ENCODE results near the gene NEXN.

The NEXN gene

DNA sequence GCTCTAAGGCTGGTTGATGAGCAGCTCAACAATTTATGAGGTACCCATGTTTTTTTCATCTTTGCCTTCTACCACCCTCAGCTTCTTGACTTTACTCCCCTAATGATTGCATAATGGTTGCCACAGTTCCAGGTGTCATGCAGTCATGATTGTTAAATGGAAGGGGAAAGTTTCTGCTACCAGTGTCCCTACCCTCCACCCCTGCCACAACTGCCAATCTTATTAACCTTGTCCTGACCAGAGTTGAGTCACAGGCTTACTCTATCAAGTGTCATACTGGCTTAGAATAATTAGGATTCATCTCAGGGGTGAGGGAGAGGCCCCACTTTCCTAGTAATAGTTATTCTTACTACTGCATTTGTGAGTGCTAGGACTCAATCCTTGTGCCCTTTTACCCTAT, 98.4 kb downstream of the NEXN start:
- Histone ChIP-seq H3K9ac (ENCODE audit: low read length) (no peak overlapping the region), H3K4me1 (ENCODE audit: insufficient read depth, low read length) (peaks cover 9% of the 10 kb centered on the region), H3K27me3 (ENCODE audit: control insufficient read depth in 1 of 2, insufficient read depth in 2 of 2, low read length in 2 of 2) (no peaks in the 10 kb centered on the region), H3K27ac (ENCODE audit: low read depth, low read length) (no peak overlapping the region), H3K9me3 (ENCODE audit: low read length) (no peaks in the 10 kb centered on the region), H3K36me3 (ENCODE audit: insufficient read depth, low read length) (no peaks in the 10 kb centered on the region), H3K4me3 (ENCODE audit: low read depth in 1 of 2, low read length in 2 of 2) (no peak overlapping the region)

DNA sequence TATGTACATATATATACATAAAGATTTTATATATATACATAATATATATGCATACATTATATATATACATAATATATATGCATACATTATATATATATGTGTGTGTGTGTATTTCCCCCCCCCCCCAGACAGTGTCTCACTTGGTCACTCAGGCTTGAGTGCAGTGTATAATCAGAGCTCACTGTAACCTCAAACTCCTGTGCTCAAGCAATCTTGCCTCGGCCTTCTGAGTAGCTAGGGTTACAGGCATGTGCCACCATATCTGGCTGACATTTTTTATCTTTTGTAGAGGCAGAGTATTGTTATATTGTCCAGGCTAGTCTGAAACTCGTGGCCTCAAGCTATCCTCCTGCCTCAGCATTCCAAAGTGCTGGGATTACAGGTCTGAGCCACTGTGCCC, 99.5 kb downstream of the NEXN start:
- no peak overlapping the region for H3K4me3 ChIP-seq (ENCODE audit: low read depth in 1 of 2, low read length in 2 of 2)
- no peaks in the 10 kb centered on the region for H3K36me3 ChIP-seq (ENCODE audit: insufficient read depth, low read length)
- no peaks in the 10 kb centered on the region for H3K9me3 ChIP-seq (ENCODE audit: low read length)
- H3K9ac ChIP-seq (ENCODE audit: low read length) = no peak overlapping the region
- H3K27me3 ChIP-seq (ENCODE audit: control insufficient read depth in 1 of 2, insufficient read depth in 2 of 2, low read length in 2 of 2) = no peaks in the 10 kb centered on the region
- H3K27ac ChIP-seq (ENCODE audit: low read depth, low read length) = no peak overlapping the region
- peaks cover 9% of the 10 kb centered on the region for H3K4me1 ChIP-seq (ENCODE audit: insufficient read depth, low read length)

DNA sequence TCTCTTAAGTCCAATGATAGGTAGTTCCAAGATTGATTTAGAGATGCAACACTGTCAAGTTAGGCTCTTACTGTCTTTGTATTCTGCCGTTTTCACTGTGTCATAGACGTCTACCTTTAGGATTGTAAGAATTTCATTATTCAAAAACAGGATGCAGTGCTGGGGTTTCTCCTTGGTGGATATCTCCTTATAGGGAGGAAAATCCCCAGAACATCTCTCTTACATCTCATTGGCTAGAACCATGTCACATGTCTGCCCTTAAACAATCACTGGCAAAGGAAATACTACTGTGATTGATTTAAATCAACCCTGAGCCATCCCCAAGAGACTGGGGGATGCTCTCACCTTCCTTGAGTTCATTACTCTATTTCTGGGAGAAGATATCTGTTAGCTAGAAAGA, 101.3 kb downstream of the NEXN start:
- no peak overlapping the region for H3K27ac ChIP-seq (ENCODE audit: low read depth, low read length)
- H3K9ac ChIP-seq (ENCODE audit: low read length) = no peak overlapping the region
- no peaks in the 10 kb centered on the region for H3K9me3 ChIP-seq (ENCODE audit: low read length)
- H3K4me1 ChIP-seq (ENCODE audit: insufficient read depth, low read length) = peaks cover 9% of the 10 kb centered on the region
- no peaks in the 10 kb centered on the region for H3K27me3 ChIP-seq (ENCODE audit: control insufficient read depth in 1 of 2, insufficient read depth in 2 of 2, low read length in 2 of 2)
- H3K36me3 ChIP-seq (ENCODE audit: insufficient read depth, low read length) = no peaks in the 10 kb centered on the region
- H3K4me3 ChIP-seq (ENCODE audit: low read depth in 1 of 2, low read length in 2 of 2) = no peak overlapping the region

DNA sequence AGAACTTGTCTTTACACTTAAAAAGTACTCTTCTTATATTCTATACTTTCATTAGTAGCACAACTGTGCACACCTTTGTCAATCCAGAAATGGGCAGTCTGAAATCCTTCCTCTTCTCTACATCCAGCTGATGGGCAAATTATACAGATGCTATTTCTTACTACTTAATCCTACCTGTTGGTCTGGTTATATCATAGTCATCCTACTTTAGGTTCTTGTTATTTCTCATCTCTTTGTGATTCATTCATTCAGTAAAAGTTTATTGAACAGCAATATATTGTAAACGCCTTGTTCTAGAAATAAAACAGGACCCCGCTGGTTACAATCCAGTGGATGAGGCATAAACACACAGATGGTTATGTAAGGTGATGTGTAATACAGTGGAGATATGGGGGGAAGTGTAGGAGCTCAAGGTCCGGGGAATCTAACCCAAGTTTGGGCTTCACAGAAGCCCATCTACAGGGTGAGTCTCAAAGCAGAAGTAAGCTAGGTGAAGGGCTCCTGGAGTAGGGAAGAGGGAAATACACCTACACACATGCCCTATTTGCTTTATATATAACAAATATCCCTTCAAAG, 102.3 kb downstream of the NEXN start:
- Histone ChIP-seq H3K4me1 (ENCODE audit: insufficient read depth, low read length) (peaks cover 8% of the 10 kb centered on the region), H3K36me3 (ENCODE audit: insufficient read depth, low read length) (no peaks in the 10 kb centered on the region), H3K27me3 (ENCODE audit: control insufficient read depth in 1 of 2, insufficient read depth in 2 of 2, low read length in 2 of 2) (no peaks in the 10 kb centered on the region), H3K9me3 (ENCODE audit: low read length) (no peaks in the 10 kb centered on the region), H3K27ac (ENCODE audit: low read depth, low read length) (no peak overlapping the region), H3K9ac (ENCODE audit: low read length) (no peak overlapping the region), H3K4me3 (ENCODE audit: low read depth in 1 of 2, low read length in 2 of 2) (no peak overlapping the region)

- Histone ChIP-seq H3K27me3 (ENCODE audit: control insufficient read depth in 1 of 2, insufficient read depth in 2 of 2, low read length in 2 of 2) (no peaks in the 10 kb centered on the region), H3K4me1 (ENCODE audit: insufficient read depth, low read length) (no peaks in the 10 kb centered on the region), H3K9me3 (ENCODE audit: low read length) (no peaks in the 10 kb centered on the region), H3K9ac (ENCODE audit: low read length) (no peak overlapping the region), H3K27ac (ENCODE audit: low read depth, low read length) (no peak overlapping the region), H3K36me3 (ENCODE audit: insufficient read depth, low read length) (no peaks in the 10 kb centered on the region), H3K4me3 (ENCODE audit: low read depth in 1 of 2, low read length in 2 of 2) (no peak overlapping the region)
Observed at GRCh38 chr1:77991638-77992037, 103.2 kb downstream of the NEXN start.

Measured in muscle layer of colon (tissue), 2 donors.